Subcutaneous preadipocyte (primary cell): ENCODE measurements around the gene SNX2. TPM values are rescaled to one million over a fixed set of nuclear protein-coding genes. Genes with fewer than 3 reads are reported as not detected.

Experiments used
- total RNA-seq: library from RNA; depleted of rRNA; stranded (reverse); fragments of >200 nt; gene quantifications from 2 replicates; pipeline ENCODE4 v1.2.3, GENCODE V29; 2012

Gene SNX2, protein sequence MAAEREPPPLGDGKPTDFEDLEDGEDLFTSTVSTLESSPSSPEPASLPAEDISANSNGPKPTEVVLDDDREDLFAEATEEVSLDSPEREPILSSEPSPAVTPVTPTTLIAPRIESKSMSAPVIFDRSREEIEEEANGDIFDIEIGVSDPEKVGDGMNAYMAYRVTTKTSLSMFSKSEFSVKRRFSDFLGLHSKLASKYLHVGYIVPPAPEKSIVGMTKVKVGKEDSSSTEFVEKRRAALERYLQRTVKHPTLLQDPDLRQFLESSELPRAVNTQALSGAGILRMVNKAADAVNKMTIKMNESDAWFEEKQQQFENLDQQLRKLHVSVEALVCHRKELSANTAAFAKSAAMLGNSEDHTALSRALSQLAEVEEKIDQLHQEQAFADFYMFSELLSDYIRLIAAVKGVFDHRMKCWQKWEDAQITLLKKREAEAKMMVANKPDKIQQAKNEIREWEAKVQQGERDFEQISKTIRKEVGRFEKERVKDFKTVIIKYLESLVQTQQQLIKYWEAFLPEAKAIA
- 76.0 and 91.1 TPM in 2 replicates for total RNA-seq

DNA sequence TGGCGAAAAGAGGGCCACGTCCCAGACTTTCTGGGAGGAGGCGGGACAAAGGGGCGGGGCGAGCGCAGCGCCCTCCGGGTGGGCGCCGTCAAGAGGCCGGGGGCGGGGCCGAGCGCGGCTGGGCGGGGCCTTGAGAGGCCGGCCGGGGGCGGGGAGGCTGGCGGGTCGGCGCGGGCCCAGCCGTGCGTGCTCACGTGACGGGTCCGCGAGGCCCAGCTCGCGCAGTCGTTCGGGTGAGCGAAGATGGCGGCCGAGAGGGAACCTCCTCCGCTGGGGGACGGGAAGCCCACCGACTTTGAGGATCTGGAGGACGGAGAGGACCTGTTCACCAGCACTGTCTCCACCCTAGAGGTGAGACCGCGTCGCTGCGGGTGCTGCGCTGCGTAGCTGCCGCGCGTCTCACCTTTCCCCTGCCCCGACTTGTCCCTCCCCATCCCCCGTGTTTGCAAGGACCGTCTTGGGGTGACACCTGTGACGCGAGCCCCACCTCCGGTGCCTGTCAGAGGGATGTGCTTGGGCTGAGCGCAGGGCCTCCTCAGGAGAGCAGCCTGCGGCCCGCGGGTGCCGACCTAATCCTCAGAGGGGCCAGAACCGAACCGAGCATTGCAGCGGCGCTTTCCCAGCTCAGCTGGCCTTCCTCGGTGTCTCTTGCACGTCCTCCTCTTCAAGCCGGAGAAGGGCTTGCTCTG lies at the start of gene SNX2:
Gene SNX2, plus strand, starts transcription at position 220 of the 689 bp plus-strand sequence. Its CDS starts 24 bp downstream, at position 244.

DNA sequence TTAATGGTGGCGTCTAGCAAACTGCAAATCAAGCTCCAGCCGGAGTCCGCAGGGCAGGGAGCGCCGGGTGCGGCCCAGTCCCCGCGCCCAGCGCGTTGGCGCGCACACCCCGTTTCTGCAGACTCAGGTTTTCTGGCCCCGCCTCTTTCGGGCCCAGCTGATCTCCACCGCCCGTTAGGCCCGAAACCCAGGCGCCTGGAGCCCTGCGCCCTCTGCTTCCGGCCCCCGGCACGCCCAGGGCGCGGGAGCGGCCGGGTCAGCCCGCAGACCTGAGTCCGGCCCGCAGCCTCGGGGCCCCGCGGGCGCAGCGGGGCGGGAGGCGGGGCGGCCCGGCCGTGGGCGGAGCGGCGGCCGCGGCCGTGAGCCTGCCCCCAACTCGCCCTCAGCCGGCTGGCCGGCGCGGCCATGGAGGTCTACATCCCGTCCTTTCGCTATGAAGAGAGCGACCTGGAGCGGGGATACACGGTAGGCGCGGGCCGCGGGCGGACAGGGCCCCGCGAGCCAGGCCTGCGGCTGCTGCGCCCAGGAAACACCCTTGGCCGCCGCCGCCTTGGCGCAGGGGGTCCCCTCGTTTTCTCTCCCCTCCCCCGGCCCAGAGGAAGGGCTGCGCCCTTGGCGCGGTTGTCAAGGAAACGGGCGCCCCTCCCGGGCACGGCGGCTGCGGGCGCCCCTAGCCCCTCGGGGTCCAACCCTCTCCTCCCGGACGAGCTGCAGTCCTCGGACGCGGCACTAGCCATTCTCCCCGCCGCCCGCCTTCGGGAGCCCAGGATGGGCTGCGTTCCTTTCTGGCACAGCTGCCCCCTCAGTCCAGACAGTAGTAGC lies 70.6 kb downstream of the SNX2 start, which contains the start of gene SNX24:
Gene SNX24, plus strand, starts transcription at position 385 of the 822 bp plus-strand sequence. Its CDS starts 21 bp downstream, at position 406.

Other genes with a start within 250 kb of the SNX2 start
- 16.9 and 19.7 TPM in 2 replicates for gene SNX24, start 70.5 kb downstream of the SNX2 start, total RNA-seq